Endodermal cell (in vitro differentiated cells): ENCODE results near the gene DGCR6L. TPM values are rescaled to one million over a fixed set of nuclear protein-coding genes. Genes with fewer than 3 reads are reported as not detected.
A peak's percentile ranks its signal among the peaks of the same experiment; 100 is the strongest.
"Not testable (repeated sequence)": the region's sequence is repeated elsewhere in the genome, so short reads cannot be mapped to it uniquely, and the experiment has no call there.

ENCODE experiments used
- DNase-seq: peaks from one replicate; pipeline ENCODE4 v3.0.0-alpha.2; 2017
- H3K27ac ChIP-seq: 2 replicates; pipeline ENCODE4 v1.5.1; 2013; ENCODE audit warnings: mild to moderate bottlenecking, low read depth, low read length, moderate library complexity
- H3K27me3 ChIP-seq: 2 replicates; pipeline ENCODE4 v1.6.1; 2013; ENCODE audit warnings: mild to moderate bottlenecking, low read length, moderate library complexity; ENCODE audit not compliant: insufficient read depth, control insufficient read depth, poor library complexity, severe bottlenecking
- H3K36me3 ChIP-seq: 2 replicates; pipeline ENCODE4 v1.7.0; 2013; ENCODE audit warnings: mild to moderate bottlenecking, low read length, moderate library complexity; ENCODE audit not compliant: control insufficient read depth, insufficient read depth
- H3K4me1 ChIP-seq: one replicate; pipeline ENCODE4 v1.7.0; 2013; ENCODE audit warnings: low read length; ENCODE audit not compliant: control insufficient read depth, insufficient read depth
- H3K4me3 ChIP-seq: 2 replicates; pipeline ENCODE4 v1.5.1; 2013; ENCODE audit warnings: mild to moderate bottlenecking, low read length, moderate library complexity
- H3K9ac ChIP-seq: 2 replicates; pipeline ENCODE4 v1.6.1; 2013; ENCODE audit warnings: mild to moderate bottlenecking, low read length, moderate library complexity; ENCODE audit not compliant: poor library complexity, severe bottlenecking; ENCODE audit errors: extremely low read depth
- H3K9me3 ChIP-seq: 2 replicates; pipeline ENCODE4 v1.6.1; 2013; ENCODE audit warnings: mild to moderate bottlenecking, low read length, moderate library complexity; ENCODE audit not compliant: control insufficient read depth
- H3K27ac Mint-ChIP-seq: 2 replicates; pipeline ENCODE4 v1.8.0; 2020; ENCODE audit warnings: mixed read lengths
- H3K27me3 Mint-ChIP-seq: 2 replicates; pipeline ENCODE4 v1.8.0; 2021; ENCODE audit warnings: mild to moderate bottlenecking, mixed read lengths; ENCODE audit not compliant: insufficient read depth
- H3K36me3 Mint-ChIP-seq: 2 replicates; pipeline ENCODE4 v1.8.0; 2020; ENCODE audit warnings: low read depth, mixed read lengths
- H3K4me1 Mint-ChIP-seq: 2 replicates; pipeline ENCODE4 v1.8.0; 2020; ENCODE audit warnings: mixed read lengths
- H3K4me3 Mint-ChIP-seq: 2 replicates; pipeline ENCODE4 v1.8.0; 2020; ENCODE audit warnings: mild to moderate bottlenecking, moderate library complexity, mixed read lengths
- H3K9me3 Mint-ChIP-seq: 2 replicates; pipeline ENCODE4 v1.8.0; 2020; ENCODE audit warnings: mild to moderate bottlenecking, mixed read lengths
- CTCF ChIP-seq: fragments of 200-600 bp; sonication (generic); conservative IDR thresholded peaks from 2 replicates; pipeline ENCODE4 v1.5.0; 2021; ENCODE audit warnings: antibody characterized with exemption, mild to moderate bottlenecking
- WGBS, 2 experiments: methylation state at CpG; one replicate each; pipeline versions ENCODE4 v1.1.5 to v1.1.7; 2013; ENCODE audit warnings: missing lambda C conversion rate in 2 of 2, mixed read lengths in 1 of 2; ENCODE audit not compliant: insufficient coverage in 1 of 2, insufficient read length in 1 of 2; 5-methylcytosine and 5-hydroxymethylcytosine counted together
- total RNA-seq, 2 donors: library from RNA; stranded (reverse); fragmentation: NEBNext Ultra II Directional in 1 of 2; extraction: Animal tissue kit (Norgen Biotek cat#: 25700) in 1 of 2; gene quantifications; 2 replicates in 1 of 2; 3 replicates in 1 of 2; pipeline ENCODE4 v1.2.1, GENCODE V29; 2021

Gene DGCR6L
- total RNA-seq, 2 donors from 2014 or later = 51.3 to 53.7 TPM

- no peak for TF ChIP-seq CTCF
- WGBS, 2 experiments = 90 to 97% methylated on average over 6 to 8 of the region's 8 CpGs
- H3K36me3 Mint-ChIP-seq = no peaks in the 10 kb centered on the region
- no peaks in the 10 kb centered on the region for H3K27me3 Mint-ChIP-seq
- no peak overlapping the region for H3K9ac ChIP-seq
- no peaks in the 10 kb centered on the region for H3K27me3 ChIP-seq
- peak; percentile 33 for DNase-seq
- H3K27ac Mint-ChIP-seq = peak overlapping the region; percentile 48
- no peak overlapping the region for H3K27ac ChIP-seq
- no peaks in the 10 kb centered on the region for H3K36me3 ChIP-seq
- H3K4me1 ChIP-seq = peaks cover 8% of the 10 kb centered on the region
- H3K9me3 Mint-ChIP-seq = no peaks in the 10 kb centered on the region
- H3K4me3 Mint-ChIP-seq = no peak overlapping the region
- no peaks in the 10 kb centered on the region for H3K9me3 ChIP-seq
- peaks cover 22% of the 10 kb centered on the region for H3K4me1 Mint-ChIP-seq
- H3K4me3 ChIP-seq = no peak overlapping the region
These were observed 2.9 kb downstream of the DGCR6L start for GRCh38 chr22:20316844-20317401.

DNA sequence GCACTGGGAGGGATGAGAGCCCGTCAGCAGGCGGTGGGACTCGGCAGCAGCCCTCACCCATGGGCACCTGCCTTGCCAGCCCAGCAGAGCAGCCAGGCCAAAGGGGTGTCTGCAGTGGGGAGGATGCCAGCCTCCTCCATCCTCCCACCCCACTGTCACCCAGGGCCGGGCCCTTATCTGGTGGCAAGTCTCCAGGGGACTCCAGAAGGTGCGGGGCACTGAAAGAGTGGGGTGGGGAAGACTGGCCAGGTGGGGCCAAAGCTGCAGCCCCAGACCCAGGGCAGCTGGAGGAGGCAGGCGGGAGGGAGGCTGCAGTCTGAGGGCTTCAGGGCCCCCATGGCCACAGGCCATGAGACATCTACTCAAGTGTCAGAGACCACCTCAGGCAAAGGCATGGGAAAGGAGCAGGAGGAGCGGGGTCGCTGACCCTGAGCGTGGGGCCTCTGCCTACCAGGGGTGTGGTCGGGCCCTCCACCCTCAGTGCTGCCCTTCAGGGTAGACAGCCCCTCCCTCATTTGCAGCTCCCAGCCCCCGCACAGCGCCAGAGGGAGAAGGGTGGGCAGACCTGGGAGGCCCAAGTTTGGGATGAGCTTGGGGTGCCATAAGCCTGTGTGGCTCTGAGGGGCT lies 3.5 kb downstream of the DGCR6L start:
- Mint-ChIP-seq H3K9me3 (no peaks in the 10 kb centered on the region), H3K36me3 (no peaks in the 10 kb centered on the region), H3K27ac (no peak overlapping the region), H3K4me3 (no peak overlapping the region), H3K27me3 (no peaks in the 10 kb centered on the region), H3K4me1 (peaks cover 16% of the 10 kb centered on the region)
- Histone ChIP-seq H3K36me3 (no peaks in the 10 kb centered on the region), H3K4me3 (no peak overlapping the region), H3K27me3 (no peaks in the 10 kb centered on the region), H3K9ac (no peak overlapping the region), H3K27ac (no peak overlapping the region), H3K9me3 (no peaks in the 10 kb centered on the region), H3K4me1 (peaks cover 5% of the 10 kb centered on the region)
- WGBS, 2 experiments = 95% methylated on average over 6 to 8 of the region's 12 CpGs
- TF ChIP-seq CTCF = no peak
- DNase-seq = peak; percentile 33

- Mint-ChIP-seq H3K36me3 (no peaks in the 10 kb centered on the region), H3K4me1 (peaks cover 11% of the 10 kb centered on the region), H3K9me3 (no peaks in the 10 kb centered on the region), H3K4me3 (no peak overlapping the region), H3K27ac (no peak overlapping the region), H3K27me3 (no peaks in the 10 kb centered on the region)
- H3K4me3 ChIP-seq = no peak overlapping the region
- WGBS, 2 experiments = 89 to 100% methylated on average over 4 to 24 of the region's 25 CpGs
- no peak overlapping the region for H3K9ac ChIP-seq
- H3K27ac ChIP-seq = no peak overlapping the region
- H3K27me3 ChIP-seq = no peaks in the 10 kb centered on the region
- no peak for TF ChIP-seq CTCF
- H3K9me3 ChIP-seq = no peaks in the 10 kb centered on the region
- no peaks in the 10 kb centered on the region for H3K36me3 ChIP-seq
- peaks cover 5% of the 10 kb centered on the region for H3K4me1 ChIP-seq
- DNase-seq = peak; percentile 35
These were observed 4.3 kb downstream of the DGCR6L start for GRCh38 chr22:20315337-20316216.

GRCh38 chr22:20314741-20315336 lies 5.0 kb downstream of the DGCR6L start:
- H3K36me3 ChIP-seq, H3K4me3 ChIP-seq, H3K27ac Mint-ChIP-seq, H3K9ac ChIP-seq, H3K27me3 ChIP-seq, H3K4me3 Mint-ChIP-seq, H3K9me3 ChIP-seq, H3K27ac ChIP-seq, H3K27me3 Mint-ChIP-seq, H3K4me1 ChIP-seq, H3K9me3 Mint-ChIP-seq, H3K36me3 Mint-ChIP-seq: not testable (repeated sequence)
- peak; percentile 21 for DNase-seq
- H3K4me1 Mint-ChIP-seq = peaks cover 11% of the 10 kb centered on the region
- WGBS, 2 experiments = 88 to 100% methylated on average over 1 to 12 of the region's 12 CpGs
